Breast epithelium (tissue), 3 donors: ENCODE data around the gene ANKRD31.

ENCODE experiments used
- POLR2A ChIP-seq: fragments of 450-650 bp; IDR thresholded peaks from one replicate; pipeline ENCODE4 v1.6.1; 2016; ENCODE audit warnings: antibody characterized with exemption, mild to moderate bottlenecking, moderate library complexity
- POLR2AphosphoS5 ChIP-seq, 3 donors: sonication (generic); formaldehyde crosslinking; IDR thresholded peaks; one replicate each; pipeline ENCODE4 v1.6.1; 2017; ENCODE audit warnings: antibody characterized with exemption in 3 of 3
- TF ChIP-seq, protein P1 (sequence below), 3 donors: fragments of 450-650 bp; IDR thresholded peaks; one replicate each; pipeline ENCODE4 v1.5.1; 2016 to 2017; ENCODE audit warnings: antibody characterized with exemption in 3 of 3, mild to moderate bottlenecking in 3 of 3, moderate library complexity in 3 of 3

GRCh38 chr5:75197745-75198144 lies 38.9 kb downstream of the ANKRD31 start:
- TF ChIP-seq, protein P1, sequence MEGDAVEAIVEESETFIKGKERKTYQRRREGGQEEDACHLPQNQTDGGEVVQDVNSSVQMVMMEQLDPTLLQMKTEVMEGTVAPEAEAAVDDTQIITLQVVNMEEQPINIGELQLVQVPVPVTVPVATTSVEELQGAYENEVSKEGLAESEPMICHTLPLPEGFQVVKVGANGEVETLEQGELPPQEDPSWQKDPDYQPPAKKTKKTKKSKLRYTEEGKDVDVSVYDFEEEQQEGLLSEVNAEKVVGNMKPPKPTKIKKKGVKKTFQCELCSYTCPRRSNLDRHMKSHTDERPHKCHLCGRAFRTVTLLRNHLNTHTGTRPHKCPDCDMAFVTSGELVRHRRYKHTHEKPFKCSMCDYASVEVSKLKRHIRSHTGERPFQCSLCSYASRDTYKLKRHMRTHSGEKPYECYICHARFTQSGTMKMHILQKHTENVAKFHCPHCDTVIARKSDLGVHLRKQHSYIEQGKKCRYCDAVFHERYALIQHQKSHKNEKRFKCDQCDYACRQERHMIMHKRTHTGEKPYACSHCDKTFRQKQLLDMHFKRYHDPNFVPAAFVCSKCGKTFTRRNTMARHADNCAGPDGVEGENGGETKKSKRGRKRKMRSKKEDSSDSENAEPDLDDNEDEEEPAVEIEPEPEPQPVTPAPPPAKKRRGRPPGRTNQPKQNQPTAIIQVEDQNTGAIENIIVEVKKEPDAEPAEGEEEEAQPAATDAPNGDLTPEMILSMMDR (IDR thresholded peaks at IDR 0.05): no peak
- TF ChIP-seq POLR2A: no peak
- TF ChIP-seq POLR2AphosphoS5 (IDR thresholded peaks at IDR 0.05): no peak
